Endodermal cell (in vitro differentiated cells): ENCODE results near the gene CNMD. TPM values are rescaled to one million over a fixed set of nuclear protein-coding genes. Genes with fewer than 3 reads are reported as not detected.
"Not testable (repeated sequence)": the region's sequence is repeated elsewhere in the genome, so short reads cannot be mapped to it uniquely, and the experiment has no call there.

Source experiments
- DNase-seq: peaks from one replicate; pipeline ENCODE4 v3.0.0-alpha.2; 2017
- H3K27ac ChIP-seq: 2 replicates; pipeline ENCODE4 v1.5.1; 2013; ENCODE audit warnings: mild to moderate bottlenecking, low read depth, low read length, moderate library complexity
- H3K27me3 ChIP-seq: 2 replicates; pipeline ENCODE4 v1.6.1; 2013; ENCODE audit warnings: mild to moderate bottlenecking, low read length, moderate library complexity; ENCODE audit not compliant: insufficient read depth, control insufficient read depth, poor library complexity, severe bottlenecking
- H3K36me3 ChIP-seq: 2 replicates; pipeline ENCODE4 v1.7.0; 2013; ENCODE audit warnings: mild to moderate bottlenecking, low read length, moderate library complexity; ENCODE audit not compliant: control insufficient read depth, insufficient read depth
- H3K4me1 ChIP-seq: one replicate; pipeline ENCODE4 v1.7.0; 2013; ENCODE audit warnings: low read length; ENCODE audit not compliant: control insufficient read depth, insufficient read depth
- H3K4me3 ChIP-seq: 2 replicates; pipeline ENCODE4 v1.5.1; 2013; ENCODE audit warnings: mild to moderate bottlenecking, low read length, moderate library complexity
- H3K9ac ChIP-seq: 2 replicates; pipeline ENCODE4 v1.6.1; 2013; ENCODE audit warnings: mild to moderate bottlenecking, low read length, moderate library complexity; ENCODE audit not compliant: poor library complexity, severe bottlenecking; ENCODE audit errors: extremely low read depth
- H3K9me3 ChIP-seq: 2 replicates; pipeline ENCODE4 v1.6.1; 2013; ENCODE audit warnings: mild to moderate bottlenecking, low read length, moderate library complexity; ENCODE audit not compliant: control insufficient read depth
- H3K27ac Mint-ChIP-seq: 2 replicates; pipeline ENCODE4 v1.8.0; 2020; ENCODE audit warnings: mixed read lengths
- H3K27me3 Mint-ChIP-seq: 2 replicates; pipeline ENCODE4 v1.8.0; 2021; ENCODE audit warnings: mild to moderate bottlenecking, mixed read lengths; ENCODE audit not compliant: insufficient read depth
- H3K36me3 Mint-ChIP-seq: 2 replicates; pipeline ENCODE4 v1.8.0; 2020; ENCODE audit warnings: low read depth, mixed read lengths
- H3K4me1 Mint-ChIP-seq: 2 replicates; pipeline ENCODE4 v1.8.0; 2020; ENCODE audit warnings: mixed read lengths
- H3K4me3 Mint-ChIP-seq: 2 replicates; pipeline ENCODE4 v1.8.0; 2020; ENCODE audit warnings: mild to moderate bottlenecking, moderate library complexity, mixed read lengths
- H3K9me3 Mint-ChIP-seq: 2 replicates; pipeline ENCODE4 v1.8.0; 2020; ENCODE audit warnings: mild to moderate bottlenecking, mixed read lengths
- CTCF ChIP-seq: fragments of 200-600 bp; sonication (generic); conservative IDR thresholded peaks from 2 replicates; pipeline ENCODE4 v1.5.0; 2021; ENCODE audit warnings: antibody characterized with exemption, mild to moderate bottlenecking
- WGBS, 2 experiments: methylation state at CpG; one replicate each; pipeline versions ENCODE4 v1.1.5 to v1.1.7; 2013; ENCODE audit warnings: missing lambda C conversion rate in 2 of 2, mixed read lengths in 1 of 2; ENCODE audit not compliant: insufficient coverage in 1 of 2, insufficient read length in 1 of 2; 5-methylcytosine and 5-hydroxymethylcytosine counted together
- total RNA-seq, 2 donors: library from RNA; stranded (reverse); fragmentation: NEBNext Ultra II Directional in 1 of 2; extraction: Animal tissue kit (Norgen Biotek cat#: 25700) in 1 of 2; gene quantifications; 2 replicates in 1 of 2; 3 replicates in 1 of 2; pipeline ENCODE4 v1.2.1, GENCODE V29; 2021

The CNMD gene
- total RNA-seq, 2 donors from 2014 or later = 1.2 to 3.3 TPM

DNA sequence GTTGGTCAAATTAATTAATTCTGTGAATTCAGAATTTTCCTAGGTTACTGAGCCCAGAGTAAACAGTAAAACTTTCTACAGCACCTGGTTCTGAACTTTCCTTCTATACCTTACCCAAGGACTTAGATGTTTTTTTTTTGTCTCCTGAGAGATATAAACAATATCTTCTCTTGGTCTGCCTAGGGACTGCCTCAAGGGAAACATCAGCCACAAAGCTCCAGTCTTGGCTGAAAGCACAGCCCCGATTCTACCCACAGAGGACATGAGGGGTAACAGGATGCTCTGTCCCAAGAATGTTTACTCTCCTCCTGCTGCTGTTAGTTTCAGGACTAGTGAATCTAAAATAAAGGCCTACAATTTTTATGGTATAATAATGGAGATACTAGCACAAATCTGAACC is 14.3 kb downstream of the CNMD start:
- no peaks in the 10 kb centered on the region for H3K36me3 ChIP-seq

DNA sequence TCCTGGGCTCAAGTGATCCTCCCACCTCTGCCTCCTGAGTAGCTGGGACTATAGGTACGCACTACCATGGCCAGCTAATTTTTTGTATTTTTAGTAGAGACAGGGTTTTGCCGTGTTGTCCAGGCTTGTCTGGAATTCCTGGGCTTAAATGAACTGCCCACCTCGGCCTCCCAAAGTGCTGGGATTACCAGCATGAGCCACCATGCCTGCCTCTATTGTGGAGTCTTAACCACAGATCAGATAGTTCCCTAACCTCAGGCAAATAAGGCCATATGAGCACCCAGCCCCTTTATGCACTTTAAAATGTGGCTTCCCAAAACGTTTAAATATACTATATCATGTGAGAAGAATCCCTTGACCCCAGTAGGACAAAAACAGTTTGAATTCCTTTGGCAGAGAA is 16.4 kb downstream of the CNMD start:
- H3K9me3 ChIP-seq = no peaks in the 10 kb centered on the region
- Mint-ChIP-seq H3K27ac (no peak overlapping the region), H3K4me1 (peaks cover 7% of the 10 kb centered on the region), H3K36me3 (no peaks in the 10 kb centered on the region), H3K4me3 (no peak overlapping the region), H3K27me3 (peaks cover 6% of the 10 kb centered on the region), H3K9me3 (peaks cover 28% of the 10 kb centered on the region)
- no peaks in the 10 kb centered on the region for H3K36me3 ChIP-seq
- no peaks in the 10 kb centered on the region for H3K4me1 ChIP-seq
- no peak overlapping the region for H3K4me3 ChIP-seq
- no peak overlapping the region for H3K27ac ChIP-seq
- DNase-seq = no peak
- 83 to 96% methylated on average over 3 to 4 of the region's 4 CpGs for WGBS, 2 experiments
- no peaks in the 10 kb centered on the region for H3K27me3 ChIP-seq
- H3K9ac ChIP-seq = no peak overlapping the region
- TF ChIP-seq CTCF = no peak

More for the DNA sequence above, 14.3 kb downstream of the CNMD start:
- Histone ChIP-seq H3K9me3 (no peaks in the 10 kb centered on the region), H3K4me3 (no peak overlapping the region), H3K27me3 (no peaks in the 10 kb centered on the region), H3K27ac (no peak overlapping the region), H3K4me1 (no peaks in the 10 kb centered on the region), H3K9ac (no peak overlapping the region)
- DNase-seq = no peak
- Mint-ChIP-seq H3K4me3 (no peak overlapping the region), H3K27me3 (no peaks in the 10 kb centered on the region), H3K4me1 (peaks cover 9% of the 10 kb centered on the region), H3K27ac (no peak overlapping the region), H3K9me3 (peaks cover 9% of the 10 kb centered on the region), H3K36me3 (no peaks in the 10 kb centered on the region)
- 96 to 100% methylated on average over 1 of the region's 1 CpG for WGBS, 2 experiments
- TF ChIP-seq CTCF = no peak

- H3K9me3 Mint-ChIP-seq = peaks cover 43% of the 10 kb centered on the region
- not testable (repeated sequence) for H3K27me3 Mint-ChIP-seq, H3K4me1 ChIP-seq, H3K4me3 ChIP-seq, DNase-seq, H3K9ac ChIP-seq, H3K27ac ChIP-seq, H3K36me3 ChIP-seq, H3K27me3 ChIP-seq, H3K36me3 Mint-ChIP-seq, H3K4me3 Mint-ChIP-seq, H3K4me1 Mint-ChIP-seq, H3K9me3 ChIP-seq, H3K27ac Mint-ChIP-seq
- WGBS, 2 experiments = 91 to 100% methylated on average over 1 to 2 of the region's 2 CpGs
Measured at GRCh38 chr13:52721356-52721755, 18.3 kb downstream of the CNMD start.

DNA sequence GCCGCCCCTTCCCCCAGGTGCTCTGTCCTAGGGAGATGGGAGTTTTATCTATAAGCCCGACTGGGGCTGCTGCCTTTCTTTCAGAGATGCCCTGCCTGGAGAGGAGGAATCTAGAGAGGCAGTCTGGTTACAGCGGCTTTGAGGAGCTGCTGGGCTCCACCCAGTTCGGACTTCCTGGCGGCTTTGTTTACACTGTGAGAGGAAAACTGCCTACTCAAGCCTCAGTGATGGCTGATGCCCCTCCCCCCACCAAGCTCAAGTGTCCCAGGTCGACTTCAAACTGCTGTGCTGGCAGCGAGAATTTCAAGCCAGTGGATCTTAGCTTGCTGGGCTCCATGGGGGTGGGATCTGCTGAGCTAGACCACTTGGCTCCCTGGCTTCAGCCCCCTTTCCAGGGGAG is 18.7 kb downstream of the CNMD start:
- not testable (repeated sequence) for H3K27me3 Mint-ChIP-seq, H3K36me3 Mint-ChIP-seq

More for the DNA sequence above, 18.7 kb downstream of the CNMD start:
- not testable (repeated sequence) for H3K36me3 ChIP-seq, H3K27ac Mint-ChIP-seq, H3K4me1 ChIP-seq, H3K4me3 Mint-ChIP-seq, H3K9me3 ChIP-seq, H3K4me3 ChIP-seq, H3K27ac ChIP-seq, H3K9ac ChIP-seq, H3K4me1 Mint-ChIP-seq, H3K27me3 ChIP-seq
- peaks cover 48% of the 10 kb centered on the region for H3K9me3 Mint-ChIP-seq
- 80 to 89% methylated on average over 1 to 6 of the region's 7 CpGs for WGBS, 2 experiments
- DNase-seq = peak; percentile 71
